ENCODE measurements around the gene ZNF625.

DNA sequence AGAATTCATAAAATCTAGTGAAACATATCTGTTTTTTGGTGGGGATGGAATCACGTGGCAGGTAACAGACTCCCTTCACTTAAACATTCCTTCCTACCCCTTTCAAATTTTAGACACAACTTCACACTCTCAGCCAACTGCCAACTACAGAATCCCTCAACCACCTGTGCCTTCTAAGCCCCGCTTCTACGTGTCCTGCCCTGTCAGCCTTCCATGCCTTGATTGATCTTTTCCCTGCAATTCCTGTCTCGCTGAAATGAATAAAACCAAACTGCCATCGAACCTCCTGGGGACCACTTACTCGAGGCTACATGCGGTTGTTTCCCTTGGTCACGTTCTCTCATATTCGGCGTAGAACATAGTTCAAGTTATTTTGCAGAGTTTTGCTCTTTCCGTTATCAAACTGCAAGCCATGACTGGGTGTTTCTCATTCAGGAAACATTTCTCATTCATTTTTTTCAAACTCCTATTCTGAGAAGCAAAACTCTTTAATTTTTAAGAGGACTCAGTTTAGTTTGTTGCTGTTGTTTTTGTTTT is 1.1 kb downstream of the ZNF625 start:
- TF ChIP-seq EP300 (IDR thresholded peaks at IDR 0.05) = no peak
- TF ChIP-seq, protein P1, sequence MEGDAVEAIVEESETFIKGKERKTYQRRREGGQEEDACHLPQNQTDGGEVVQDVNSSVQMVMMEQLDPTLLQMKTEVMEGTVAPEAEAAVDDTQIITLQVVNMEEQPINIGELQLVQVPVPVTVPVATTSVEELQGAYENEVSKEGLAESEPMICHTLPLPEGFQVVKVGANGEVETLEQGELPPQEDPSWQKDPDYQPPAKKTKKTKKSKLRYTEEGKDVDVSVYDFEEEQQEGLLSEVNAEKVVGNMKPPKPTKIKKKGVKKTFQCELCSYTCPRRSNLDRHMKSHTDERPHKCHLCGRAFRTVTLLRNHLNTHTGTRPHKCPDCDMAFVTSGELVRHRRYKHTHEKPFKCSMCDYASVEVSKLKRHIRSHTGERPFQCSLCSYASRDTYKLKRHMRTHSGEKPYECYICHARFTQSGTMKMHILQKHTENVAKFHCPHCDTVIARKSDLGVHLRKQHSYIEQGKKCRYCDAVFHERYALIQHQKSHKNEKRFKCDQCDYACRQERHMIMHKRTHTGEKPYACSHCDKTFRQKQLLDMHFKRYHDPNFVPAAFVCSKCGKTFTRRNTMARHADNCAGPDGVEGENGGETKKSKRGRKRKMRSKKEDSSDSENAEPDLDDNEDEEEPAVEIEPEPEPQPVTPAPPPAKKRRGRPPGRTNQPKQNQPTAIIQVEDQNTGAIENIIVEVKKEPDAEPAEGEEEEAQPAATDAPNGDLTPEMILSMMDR (IDR thresholded peaks at IDR 0.05) = no peak
- TF ChIP-seq POLR2A (IDR thresholded peaks at IDR 0.05) = no peak
- TF ChIP-seq POLR2AphosphoS5 (IDR thresholded peaks at IDR 0.05) = no peak
